Lower lobe of right lung (tissue), 2 donors: Measurements from ENCODE around the gene FHL3. TPM values are rescaled to one million over a fixed set of nuclear protein-coding genes. Genes with fewer than 3 reads are reported as not detected.

Experiments used
- ATAC-seq, 2 donors: fragments of 200-7000 bp; cut with Tn5 transposase; one replicate each; pipeline ENCODE4 v1.9.1; 2020 to 2022; ENCODE audit warnings: mild to moderate bottlenecking in 2 of 2, moderate library complexity in 2 of 2
- DNase-seq: peaks from one replicate; pipeline ENCODE4 v3.0.0-alpha.2; 2020
- H3K27ac ChIP-seq: fragments of 200-600 bp; one replicate; pipeline ENCODE4 v1.8.0; 2022
- H3K27me3 ChIP-seq: fragments of 200-600 bp; one replicate; pipeline ENCODE4 v1.8.0; 2022; ENCODE audit warnings: low read depth
- H3K36me3 ChIP-seq: fragments of 200-600 bp; one replicate; pipeline ENCODE4 v1.8.0; 2022; ENCODE audit warnings: mild to moderate bottlenecking
- H3K4me1 ChIP-seq: fragments of 200-600 bp; one replicate; pipeline ENCODE4 v1.8.0; 2022
- H3K4me3 ChIP-seq: fragments of 200-600 bp; one replicate; pipeline ENCODE4 v1.8.0; 2022; ENCODE audit warnings: mild to moderate bottlenecking
- H3K9me3 ChIP-seq: fragments of 200-600 bp; one replicate; pipeline ENCODE4 v1.8.0; 2022
- intact Hi-C: fragments of 100-400 bp; cut with DNase I; formaldehyde crosslinking; loops from one replicate; pipeline ENCODE4 v1.11.0; 2022
- total RNA-seq: library from RNA; stranded (reverse); fragmentation: NEBNext Ultra II Directional; extraction: Animal tissue kit (Norgen Biotek cat#: 25700); gene quantifications from one replicate; pipeline ENCODE4 v1.2.1, GENCODE V29; 2021
- TF ChIP-seq, protein P1 (sequence below): fragments of 200-600 bp; IDR thresholded peaks from one replicate; pipeline ENCODE4 v1.8.0; 2022; ENCODE audit warnings: antibody characterized with exemption, mild to moderate bottlenecking
- donor health status: DM: no; HTN: yes; CAD: no; lungs with severe emphysema.

Gene FHL3
- total RNA-seq, 1 donor from 2014 or later = 16.9 TPM

DNA sequence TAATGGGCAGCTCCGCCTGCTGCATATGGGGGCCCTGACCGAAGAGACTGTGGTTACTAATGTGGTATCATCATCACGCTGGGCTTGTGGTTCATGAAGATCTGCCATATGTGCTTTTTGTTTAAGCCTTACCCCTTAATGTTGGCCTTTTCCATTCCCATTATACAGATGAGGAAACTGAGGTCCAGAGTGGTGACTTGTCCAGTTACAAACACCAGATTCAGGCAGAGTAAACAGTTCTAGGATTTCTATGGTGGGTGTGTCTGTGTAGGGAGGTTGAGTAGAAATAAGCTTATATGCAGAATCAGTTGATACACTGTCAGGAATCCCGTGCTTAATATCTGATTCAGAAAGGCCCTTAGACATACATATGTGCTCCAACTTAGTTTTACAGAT is 7.9 kb upstream of the FHL3 start:
- Histone ChIP-seq H3K27ac (peak overlapping the region; percentile 91), H3K36me3 (peaks cover 24% of the 10 kb centered on the region), H3K4me1 (peaks cover 41% of the 10 kb centered on the region), H3K27me3 (no peaks in the 10 kb centered on the region), H3K4me3 (peak overlapping the region; percentile 78), H3K9me3 (no peaks in the 10 kb centered on the region)
- ATAC-seq = no peak
- intact Hi-C loops = no loop called here
- TF ChIP-seq, protein P1, sequence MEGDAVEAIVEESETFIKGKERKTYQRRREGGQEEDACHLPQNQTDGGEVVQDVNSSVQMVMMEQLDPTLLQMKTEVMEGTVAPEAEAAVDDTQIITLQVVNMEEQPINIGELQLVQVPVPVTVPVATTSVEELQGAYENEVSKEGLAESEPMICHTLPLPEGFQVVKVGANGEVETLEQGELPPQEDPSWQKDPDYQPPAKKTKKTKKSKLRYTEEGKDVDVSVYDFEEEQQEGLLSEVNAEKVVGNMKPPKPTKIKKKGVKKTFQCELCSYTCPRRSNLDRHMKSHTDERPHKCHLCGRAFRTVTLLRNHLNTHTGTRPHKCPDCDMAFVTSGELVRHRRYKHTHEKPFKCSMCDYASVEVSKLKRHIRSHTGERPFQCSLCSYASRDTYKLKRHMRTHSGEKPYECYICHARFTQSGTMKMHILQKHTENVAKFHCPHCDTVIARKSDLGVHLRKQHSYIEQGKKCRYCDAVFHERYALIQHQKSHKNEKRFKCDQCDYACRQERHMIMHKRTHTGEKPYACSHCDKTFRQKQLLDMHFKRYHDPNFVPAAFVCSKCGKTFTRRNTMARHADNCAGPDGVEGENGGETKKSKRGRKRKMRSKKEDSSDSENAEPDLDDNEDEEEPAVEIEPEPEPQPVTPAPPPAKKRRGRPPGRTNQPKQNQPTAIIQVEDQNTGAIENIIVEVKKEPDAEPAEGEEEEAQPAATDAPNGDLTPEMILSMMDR = no peak
- DNase-seq = peak; percentile 43

DNA sequence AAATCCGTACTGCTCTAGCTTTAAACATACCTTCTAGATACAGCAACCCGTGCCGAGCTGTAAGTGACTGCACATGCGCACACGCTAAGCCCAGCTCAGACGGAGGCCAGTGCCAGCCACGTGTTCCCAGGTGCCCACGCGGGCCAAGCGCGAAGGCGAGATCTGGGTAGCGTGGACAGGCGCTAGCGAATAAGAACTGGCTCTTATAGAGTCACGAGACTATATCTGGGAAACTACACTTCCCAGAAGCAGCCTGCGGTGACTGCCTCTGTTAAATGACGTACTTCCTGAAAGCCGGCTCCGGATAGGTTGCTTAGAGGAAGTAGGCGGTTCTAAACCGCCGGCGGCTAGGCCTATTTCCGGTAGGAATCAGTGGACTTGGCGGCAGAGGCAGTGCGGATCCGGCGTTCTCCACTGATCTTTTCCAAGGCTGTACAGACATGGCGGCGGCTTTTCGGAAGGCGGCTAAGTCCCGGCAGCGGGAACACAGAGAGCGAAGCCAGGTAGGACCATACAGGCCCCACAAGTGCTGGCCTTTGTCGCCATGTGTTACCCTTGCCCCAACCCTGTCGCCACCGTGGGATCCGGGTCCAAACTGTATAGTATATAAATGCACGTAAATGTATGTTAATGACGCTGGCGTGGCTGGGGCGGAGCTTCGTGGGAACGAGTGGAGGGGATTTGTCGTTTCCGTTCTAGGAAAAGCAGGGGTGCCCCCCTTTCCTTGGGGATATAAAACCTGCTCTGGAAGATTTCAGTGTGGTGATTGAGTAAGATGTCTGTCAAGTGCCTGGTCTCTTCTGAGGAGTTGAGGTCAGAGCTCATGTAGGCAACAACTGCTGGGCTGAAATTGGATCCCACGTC is 7.3 kb upstream of the FHL3 start, which contains the start of gene UTP11:
Gene UTP11, plus strand, starts transcription at position 372 of the 864 bp plus-strand sequence. Its CDS starts 69 bp downstream, at position 441.
- peak; percentile 96 for DNase-seq
- intact Hi-C loops = no loop called here
- TF ChIP-seq, protein P1 = no peak
- ATAC-seq = peak; percentile 98 to 99
- H3K9me3 ChIP-seq = no peaks in the 10 kb centered on the region
- peak within 1 kb of the TSS; percentile 78 for H3K4me3 ChIP-seq
- H3K4me1 ChIP-seq = peaks cover 41% of the 10 kb centered on the region
- H3K36me3 ChIP-seq = peaks cover 18% of the 10 kb centered on the region
- H3K27me3 ChIP-seq = no peaks in the 10 kb centered on the region
- peak within 1 kb of the TSS; percentile 91 for H3K27ac ChIP-seq

DNA sequence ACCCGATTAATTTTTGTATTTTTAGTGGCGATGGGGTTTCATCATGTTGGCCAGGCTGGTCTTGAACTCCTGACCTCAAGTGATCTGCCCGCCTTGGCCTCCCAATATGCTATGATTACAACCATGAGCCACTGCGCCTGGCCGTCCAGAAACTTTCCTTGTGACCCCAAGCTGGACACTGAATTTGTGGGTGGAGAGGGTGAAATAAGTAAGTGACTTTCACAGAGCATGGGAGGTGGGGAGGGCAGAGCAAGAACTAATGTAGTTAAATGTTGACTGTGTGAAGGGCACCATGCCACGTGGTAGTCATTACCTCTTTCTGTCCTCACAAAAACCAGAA is 4.5 kb upstream of the FHL3 start:
- TF ChIP-seq, protein P1 = no peak
- Histone ChIP-seq H3K4me3 (no peak overlapping the region), H3K36me3 (no peaks in the 10 kb centered on the region), H3K27me3 (no peaks in the 10 kb centered on the region), H3K9me3 (no peaks in the 10 kb centered on the region), H3K4me1 (peaks cover 22% of the 10 kb centered on the region), H3K27ac (no peak overlapping the region)
- ATAC-seq (no peak), DNase-seq (no peak)
- intact Hi-C loops = no loop called here

DNA sequence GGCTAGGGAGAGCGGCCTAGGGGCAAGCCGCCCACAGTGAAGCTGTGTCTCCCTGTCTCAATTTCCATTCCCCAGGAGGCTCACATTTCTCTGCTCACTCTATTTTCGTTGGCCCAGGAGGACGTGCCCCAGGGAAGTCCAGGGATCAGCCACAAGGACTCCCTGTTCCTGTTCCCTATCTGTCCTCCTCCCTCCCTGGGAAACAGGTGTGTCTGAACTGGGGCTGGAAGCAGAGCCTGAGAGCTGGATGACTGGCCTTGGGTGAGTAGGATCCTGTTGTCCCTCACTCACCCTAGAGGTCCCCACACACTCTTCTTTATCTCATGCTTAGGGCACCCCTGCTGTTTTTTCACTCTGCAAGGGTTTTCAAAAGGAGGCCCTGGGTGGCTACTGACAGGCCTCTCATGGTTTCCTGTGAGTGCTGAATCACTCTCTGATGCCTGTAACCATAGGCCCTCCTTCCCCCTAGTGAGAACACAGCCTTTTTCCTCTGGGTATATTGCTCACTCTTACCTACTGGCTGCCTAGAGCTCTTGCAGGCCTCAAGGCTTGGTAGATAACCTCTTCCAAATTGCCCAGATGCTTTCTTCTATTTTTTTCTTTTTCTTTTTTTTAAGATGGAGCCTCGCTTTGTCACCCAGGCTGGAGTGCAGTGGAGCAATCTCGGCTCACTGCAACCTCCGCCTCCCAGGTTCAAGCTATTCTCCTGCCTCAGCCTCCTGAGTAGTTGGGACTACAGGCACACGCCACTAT is 4.0 kb upstream of the FHL3 start:
- Histone ChIP-seq H3K27ac (peak overlapping the region; percentile 64), H3K36me3 (no peaks in the 10 kb centered on the region), H3K4me1 (peaks cover 22% of the 10 kb centered on the region), H3K9me3 (no peaks in the 10 kb centered on the region), H3K27me3 (no peaks in the 10 kb centered on the region), H3K4me3 (no peak overlapping the region)
- intact Hi-C loops = no loop called here
- TF ChIP-seq, protein P1 = no peak
- DNase-seq (no peak), ATAC-seq (no peak)

DNA sequence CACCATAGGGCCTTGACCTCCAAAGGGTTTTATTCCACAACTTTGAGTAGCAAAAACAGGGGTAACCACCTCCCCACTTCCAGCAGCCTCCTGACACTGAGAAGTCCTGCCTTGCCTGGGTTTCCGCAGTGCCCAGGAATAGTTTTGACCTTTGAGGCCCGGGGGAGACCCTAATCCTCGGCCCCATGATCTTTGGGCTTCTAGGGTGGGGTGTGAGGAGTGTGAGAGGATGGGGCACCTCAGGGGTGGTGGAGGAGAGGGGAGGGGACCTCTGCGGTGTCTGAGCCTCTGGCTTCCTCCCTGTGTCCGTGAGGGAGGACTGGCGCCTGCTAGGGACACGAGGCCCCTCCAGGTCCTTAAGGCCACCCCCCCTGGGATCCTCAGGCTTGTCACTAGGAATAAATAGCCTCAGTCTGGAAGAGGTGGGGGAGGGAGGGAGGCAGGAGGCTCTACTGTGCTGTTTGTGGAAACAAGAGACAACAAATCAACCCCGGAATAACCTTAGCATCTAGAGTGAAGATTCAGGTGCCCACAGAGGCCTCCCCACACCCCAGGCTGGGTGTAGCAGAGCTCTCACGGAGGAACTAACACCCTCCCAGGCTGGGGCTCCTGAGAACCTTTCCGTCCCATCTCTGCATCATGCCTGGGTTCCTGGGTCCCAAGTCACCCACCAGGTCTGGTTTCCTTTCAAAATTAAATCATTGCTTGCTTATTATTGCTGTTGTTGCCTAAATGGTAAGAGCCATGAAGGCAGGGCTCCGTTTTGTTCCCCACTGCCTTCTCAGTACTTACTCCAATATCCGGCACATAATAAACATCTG is 904 bp upstream of the FHL3 start:
- DNase-seq (no peak), ATAC-seq (peak in 1 of 2 donors; percentile 13)
- Histone ChIP-seq H3K9me3 (no peaks in the 10 kb centered on the region), H3K4me3 (peak overlapping the region; percentile 69), H3K27me3 (no peaks in the 10 kb centered on the region), H3K4me1 (peaks cover 29% of the 10 kb centered on the region), H3K27ac (peak overlapping the region; percentile 74), H3K36me3 (no peaks in the 10 kb centered on the region)
- TF ChIP-seq, protein P1 = no peak
- intact Hi-C loops = no loop called here
